Measurements from ENCODE around the gene EIF4E. TPM values are rescaled to one million over a fixed set of nuclear protein-coding genes. Genes with fewer than 3 reads are reported as not detected.
A peak's percentile ranks its signal among the peaks of the same experiment; 100 is the strongest.
"Not testable (repeated sequence)": the region's sequence is repeated elsewhere in the genome, so short reads cannot be mapped to it uniquely, and the experiment has no call there.

The EIF4E gene
- total RNA-seq, 2 experiments from 2014 or later = 118 to 121 TPM

DNA sequence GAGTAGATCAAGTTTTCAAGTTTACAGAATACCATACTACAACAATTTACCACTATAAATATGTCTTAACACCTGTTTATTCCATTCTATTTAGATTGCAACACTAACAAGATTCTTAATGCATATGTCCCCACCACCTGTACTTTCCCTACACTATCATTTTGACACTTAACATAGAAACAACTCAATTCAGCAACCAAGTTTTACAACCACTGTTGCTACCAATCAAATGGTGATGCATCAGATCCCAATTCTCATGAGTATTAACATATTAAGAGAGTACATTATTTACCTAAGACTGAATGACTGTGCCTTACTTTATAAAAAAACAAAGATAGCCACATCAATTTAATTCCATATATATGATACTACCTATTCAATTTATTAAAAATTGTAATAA, 49.4 kb downstream of the EIF4E start:
- Mint-ChIP-seq H3K36me3 (ENCODE audit: low read depth) (peaks cover 27% of the 10 kb centered on the region), H3K9me3 (no peaks in the 10 kb centered on the region), H3K4me1 (ENCODE audit: low read depth) (no peaks in the 10 kb centered on the region), H3K27ac (peak overlapping the region; percentile 48), H3K27me3 (no peaks in the 10 kb centered on the region), H3K4me3 (no peak overlapping the region)
- ATAC-seq (no peak), DNase-seq (no peak)
- ChIA-PET CTCF (no interaction called here), POLR2A (no interaction called here)
- intact Hi-C loops (cut with micrococcal nuclease) = no loop called here
- TF ChIP-seq, protein P1, sequence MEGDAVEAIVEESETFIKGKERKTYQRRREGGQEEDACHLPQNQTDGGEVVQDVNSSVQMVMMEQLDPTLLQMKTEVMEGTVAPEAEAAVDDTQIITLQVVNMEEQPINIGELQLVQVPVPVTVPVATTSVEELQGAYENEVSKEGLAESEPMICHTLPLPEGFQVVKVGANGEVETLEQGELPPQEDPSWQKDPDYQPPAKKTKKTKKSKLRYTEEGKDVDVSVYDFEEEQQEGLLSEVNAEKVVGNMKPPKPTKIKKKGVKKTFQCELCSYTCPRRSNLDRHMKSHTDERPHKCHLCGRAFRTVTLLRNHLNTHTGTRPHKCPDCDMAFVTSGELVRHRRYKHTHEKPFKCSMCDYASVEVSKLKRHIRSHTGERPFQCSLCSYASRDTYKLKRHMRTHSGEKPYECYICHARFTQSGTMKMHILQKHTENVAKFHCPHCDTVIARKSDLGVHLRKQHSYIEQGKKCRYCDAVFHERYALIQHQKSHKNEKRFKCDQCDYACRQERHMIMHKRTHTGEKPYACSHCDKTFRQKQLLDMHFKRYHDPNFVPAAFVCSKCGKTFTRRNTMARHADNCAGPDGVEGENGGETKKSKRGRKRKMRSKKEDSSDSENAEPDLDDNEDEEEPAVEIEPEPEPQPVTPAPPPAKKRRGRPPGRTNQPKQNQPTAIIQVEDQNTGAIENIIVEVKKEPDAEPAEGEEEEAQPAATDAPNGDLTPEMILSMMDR (IDR thresholded peaks at IDR 0.05) = no peak

DNA sequence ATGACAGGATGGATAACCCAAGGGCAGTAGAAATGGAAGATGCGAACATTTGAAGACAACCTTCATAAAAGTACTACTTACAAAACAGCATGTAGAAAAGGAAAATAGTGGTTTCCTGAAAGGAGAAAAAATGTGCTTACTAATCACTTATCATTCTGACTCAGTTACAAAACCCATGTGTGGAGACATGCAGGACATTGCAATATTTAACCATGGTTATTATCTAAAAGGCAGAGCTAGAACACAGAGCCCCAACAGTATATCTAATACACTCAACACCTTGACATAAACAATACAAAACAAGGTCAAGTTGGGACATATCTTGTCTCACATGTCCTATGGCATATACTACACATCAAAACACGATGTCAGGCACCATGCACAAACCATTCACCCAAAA, 55.9 kb downstream of the EIF4E start:
- no peak overlapping the region for H3K4me3 Mint-ChIP-seq
- peaks cover 6% of the 10 kb centered on the region for H3K4me1 Mint-ChIP-seq (ENCODE audit: low read depth)
- peaks cover 2% of the 10 kb centered on the region for H3K9me3 Mint-ChIP-seq
- no peak for DNase-seq
- TF ChIP-seq, protein P1 (IDR thresholded peaks at IDR 0.05) = no peak
- no peaks in the 10 kb centered on the region for H3K27me3 Mint-ChIP-seq
- peaks cover 14% of the 10 kb centered on the region for H3K36me3 Mint-ChIP-seq (ENCODE audit: low read depth)
- intact Hi-C loops (cut with micrococcal nuclease) = no loop called here
- no peak for ATAC-seq
- no peak overlapping the region for H3K27ac Mint-ChIP-seq
- ChIA-PET CTCF (no interaction called here), POLR2A (no interaction called here)

DNA sequence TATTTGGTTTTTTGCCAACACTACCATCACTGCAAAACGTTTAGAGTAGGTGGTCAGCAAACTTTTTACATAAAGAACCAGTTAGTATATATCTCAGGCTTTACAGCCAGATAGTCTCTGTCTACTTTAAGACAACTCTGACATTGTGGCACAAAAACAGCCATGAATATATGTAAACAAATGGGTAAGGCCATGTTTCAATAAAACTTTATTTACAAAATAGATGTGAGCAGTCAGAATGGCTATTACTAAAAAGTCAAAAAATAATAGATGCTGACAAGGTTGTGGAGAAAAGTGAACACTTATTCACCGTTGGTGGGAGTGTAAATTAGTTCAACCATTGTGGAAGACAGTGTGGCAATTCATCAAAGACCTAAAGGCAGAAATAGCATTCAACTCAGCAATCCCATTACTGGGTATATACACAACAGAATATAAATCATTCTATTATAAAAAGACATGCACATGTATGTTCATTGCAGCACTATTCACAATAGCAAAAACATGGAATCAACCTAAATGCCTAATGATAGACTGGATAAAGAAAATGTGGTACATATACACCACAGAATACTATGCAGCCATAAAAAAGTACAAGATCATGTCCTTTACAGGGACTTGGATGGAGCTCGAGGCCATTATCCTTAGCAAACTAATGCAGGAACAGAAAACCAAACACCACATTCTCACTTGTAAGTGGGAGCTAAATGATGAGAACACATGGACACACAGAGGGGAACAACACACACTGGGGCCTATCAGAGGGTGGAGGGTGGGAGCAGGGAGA, 56.6 kb downstream of the EIF4E start:
- H3K27ac Mint-ChIP-seq; H3K36me3 Mint-ChIP-seq (ENCODE audit: low read depth); DNase-seq; H3K27me3 Mint-ChIP-seq; POLR2A ChIA-PET; intact Hi-C loops (cut with micrococcal nuclease); H3K9me3 Mint-ChIP-seq; H3K4me1 Mint-ChIP-seq (ENCODE audit: low read depth); ATAC-seq; H3K4me3 Mint-ChIP-seq: not testable (repeated sequence)
- CTCF ChIA-PET = interaction anchor here (0.7 kb wide), 1 partner anchor 266 kb away, joined by 3 read pairs; no protein-coding TSS in a partner anchor

DNA sequence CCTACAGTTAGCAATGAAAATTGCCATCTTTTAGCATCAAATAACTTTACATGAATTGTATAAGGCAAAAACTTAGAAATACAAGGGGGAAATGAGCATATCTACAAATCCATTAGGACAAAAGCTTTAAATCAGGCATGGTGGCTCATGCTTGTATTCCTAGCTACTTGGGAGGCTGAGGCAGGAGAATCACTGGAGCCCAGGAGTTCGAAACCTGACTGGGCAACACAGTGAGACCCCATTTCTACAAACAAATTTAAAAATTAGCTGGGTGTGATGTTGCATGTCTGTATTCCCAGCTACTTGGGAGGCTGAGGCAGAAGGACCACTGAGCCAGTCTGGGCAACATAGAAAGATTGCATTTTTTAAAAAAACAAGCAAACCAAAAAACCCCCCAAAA, 61.3 kb downstream of the EIF4E start:
- Mint-ChIP-seq H3K9me3 (no peaks in the 10 kb centered on the region), H3K27me3 (no peaks in the 10 kb centered on the region), H3K4me1 (ENCODE audit: low read depth) (no peaks in the 10 kb centered on the region), H3K36me3 (ENCODE audit: low read depth) (no peaks in the 10 kb centered on the region), H3K27ac (no peak overlapping the region), H3K4me3 (no peak overlapping the region)
- TF ChIP-seq, protein P1 (IDR thresholded peaks at IDR 0.05) = no peak
- ChIA-PET POLR2A (no interaction called here), CTCF (no interaction called here)
- ATAC-seq (no peak), DNase-seq (no peak)
- intact Hi-C loops (cut with micrococcal nuclease) = no loop called here

DNA sequence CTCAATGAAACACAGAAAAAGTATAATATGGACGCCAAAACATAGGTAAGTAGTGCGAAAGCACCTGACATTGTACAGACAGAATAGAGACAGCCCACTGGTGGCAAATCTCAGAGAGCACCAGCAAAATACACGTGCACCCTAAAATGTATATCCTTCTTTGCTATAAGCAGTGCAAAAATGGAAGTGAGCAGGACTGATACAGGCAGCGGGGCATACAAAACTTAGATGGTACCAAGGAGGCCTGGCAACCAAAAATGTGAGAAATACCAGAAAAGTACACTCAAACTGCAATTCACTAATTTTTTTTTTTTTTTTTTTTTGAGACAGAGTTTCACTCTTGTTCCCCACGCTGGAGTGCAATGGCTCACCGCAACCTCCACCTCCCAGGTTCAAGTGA, 63.9 kb downstream of the EIF4E start:
- no peaks in the 10 kb centered on the region for H3K36me3 Mint-ChIP-seq (ENCODE audit: low read depth)
- no peaks in the 10 kb centered on the region for H3K4me1 Mint-ChIP-seq (ENCODE audit: low read depth)
- ChIA-PET POLR2A (no interaction called here), CTCF (no interaction called here)
- TF ChIP-seq, protein P1 (IDR thresholded peaks at IDR 0.05) = no peak
- DNase-seq = no peak
- peaks cover 3% of the 10 kb centered on the region for H3K27me3 Mint-ChIP-seq
- H3K9me3 Mint-ChIP-seq = no peaks in the 10 kb centered on the region
- no peak overlapping the region for H3K4me3 Mint-ChIP-seq
- intact Hi-C loops (cut with micrococcal nuclease) = no loop called here
- no peak overlapping the region for H3K27ac Mint-ChIP-seq
- no peak for ATAC-seq
